ENCODE measurements around the gene TMEM178B.

Gene TMEM178B

GRCh38 chr7:141410353-141411000, 336.6 kb downstream of the TMEM178B start:
- H3K4me3 ChIP-seq (replicated peaks; ENCODE audit: low read depth, low read length) = no peak overlapping the region
- DNase-seq (ENCODE audit: extremely low read depth, low read depth) = no peak
- no peak for TF ChIP-seq CTCF (IDR thresholded peaks at IDR 0.05; ENCODE audit: low read depth, low read length, missing control alignments)

GRCh38 chr7:141411133-141411532, 337.3 kb downstream of the TMEM178B start:
- no peak overlapping the region for H3K4me3 ChIP-seq (replicated peaks; ENCODE audit: low read depth, low read length)
- TF ChIP-seq CTCF (IDR thresholded peaks at IDR 0.05; ENCODE audit: low read depth, low read length, missing control alignments) = no peak
- DNase-seq (ENCODE audit: extremely low read depth, low read depth) = no peak

GRCh38 chr7:141415999-141416398, 342.1 kb downstream of the TMEM178B start:
- H3K4me3 ChIP-seq (replicated peaks; ENCODE audit: low read depth, low read length) = no peak overlapping the region
- TF ChIP-seq CTCF (IDR thresholded peaks at IDR 0.05; ENCODE audit: low read depth, low read length, missing control alignments) = no peak
- DNase-seq (ENCODE audit: extremely low read depth, low read depth) = no peak

- H3K4me3 ChIP-seq (replicated peaks; ENCODE audit: low read depth, low read length) = no peak overlapping the region
- no peak for TF ChIP-seq CTCF (IDR thresholded peaks at IDR 0.05; ENCODE audit: low read depth, low read length, missing control alignments)
- DNase-seq (ENCODE audit: extremely low read depth, low read depth) = no peak
Observed at GRCh38 chr7:141416650-141417270, 342.9 kb downstream of the TMEM178B start.

- no peak for TF ChIP-seq CTCF (IDR thresholded peaks at IDR 0.05; ENCODE audit: low read depth, low read length, missing control alignments)
- H3K4me3 ChIP-seq (replicated peaks; ENCODE audit: low read depth, low read length) = no peak overlapping the region
- DNase-seq (ENCODE audit: extremely low read depth, low read depth) = no peak
Observed at GRCh38 chr7:141417506-141417905, 343.6 kb downstream of the TMEM178B start.

GRCh38 chr7:141418066-141418465, 344.2 kb downstream of the TMEM178B start:
- no peak for TF ChIP-seq CTCF (IDR thresholded peaks at IDR 0.05; ENCODE audit: low read depth, low read length, missing control alignments)
- no peak overlapping the region for H3K4me3 ChIP-seq (replicated peaks; ENCODE audit: low read depth, low read length)
- no peak for DNase-seq (ENCODE audit: extremely low read depth, low read depth)

Data from HFF-Myc (cell line).